ENCODE data around the gene AMOTL1.

The AMOTL1 gene

GRCh38 chr11:94776351-94777321, 8.5 kb downstream of the AMOTL1 start:
- TF ChIP-seq CEBPB (IDR thresholded peaks at IDR 0.05) (no peak), YY1 (IDR thresholded peaks at IDR 0.05; ENCODE audit: low read depth) (no peak), MAX (IDR thresholded peaks at IDR 0.05) (peak; percentile 51; the same call in 1 of the 2 replicates), TEAD4 (IDR thresholded peaks at IDR 0.05) (peak; percentile 44), NFIC (IDR thresholded peaks at IDR 0.05) (peak; percentile 56; the same call in 1 of the 2 replicates), ZBTB7A (IDR thresholded peaks at IDR 0.05; ENCODE audit: low read depth) (no peak), USF1 (IDR thresholded peaks at IDR 0.05) (peak; percentile 60), FOXM1 (IDR thresholded peaks at IDR 0.05; ENCODE audit: borderline replicate concordance, low read depth) (no peak), TCF12 (IDR thresholded peaks at IDR 0.05; ENCODE audit: low read depth) (no peak), CREB1 (IDR thresholded peaks at IDR 0.05; ENCODE audit: low read depth) (no peak), TAF1 (IDR thresholded peaks at IDR 0.05; ENCODE audit: low read depth) (no peak)

- TF ChIP-seq EGR1 (IDR thresholded peaks at IDR 0.05) (no peak), TAF1 (IDR thresholded peaks at IDR 0.05; ENCODE audit: low read depth) (no peak), EP300 (IDR thresholded peaks at IDR 0.05; ENCODE audit: borderline replicate concordance) (no peak)
These were observed 12.3 kb downstream of the AMOTL1 start for GRCh38 chr11:94780432-94780831.

- TF ChIP-seq YY1 (IDR thresholded peaks at IDR 0.05; ENCODE audit: low read depth) (no peak), REST (IDR thresholded peaks at IDR 0.05; ENCODE audit: low read depth) (no peak), FOXM1 (IDR thresholded peaks at IDR 0.05; ENCODE audit: borderline replicate concordance, low read depth) (no peak), CEBPB (IDR thresholded peaks at IDR 0.05) (no peak), USF1 (IDR thresholded peaks at IDR 0.05) (no peak), ZBTB7A (IDR thresholded peaks at IDR 0.05; ENCODE audit: low read depth) (no peak), TEAD4 (IDR thresholded peaks at IDR 0.05) (no peak), EP300 (IDR thresholded peaks at IDR 0.05; ENCODE audit: borderline replicate concordance) (no peak), MAX (IDR thresholded peaks at IDR 0.05) (no peak), CREB1 (IDR thresholded peaks at IDR 0.05; ENCODE audit: low read depth) (no peak), TAF1 (IDR thresholded peaks at IDR 0.05; ENCODE audit: low read depth) (no peak), TCF12 (IDR thresholded peaks at IDR 0.05; ENCODE audit: low read depth) (no peak), RAD21 (IDR thresholded peaks at IDR 0.05; ENCODE audit: low read depth) (no peak), EGR1 (IDR thresholded peaks at IDR 0.05) (no peak), NFIC (IDR thresholded peaks at IDR 0.05) (no peak)
These were observed 13.7 kb downstream of the AMOTL1 start for GRCh38 chr11:94781837-94782236.

GRCh38 chr11:94782446-94782845, 14.3 kb downstream of the AMOTL1 start:
- TF ChIP-seq REST (IDR thresholded peaks at IDR 0.05; ENCODE audit: low read depth) (no peak), RAD21 (IDR thresholded peaks at IDR 0.05; ENCODE audit: low read depth) (no peak), TEAD4 (IDR thresholded peaks at IDR 0.05) (no peak), CEBPB (IDR thresholded peaks at IDR 0.05) (no peak), EGR1 (IDR thresholded peaks at IDR 0.05) (no peak), ZBTB7A (IDR thresholded peaks at IDR 0.05; ENCODE audit: low read depth) (no peak), TAF1 (IDR thresholded peaks at IDR 0.05; ENCODE audit: low read depth) (no peak), NFIC (IDR thresholded peaks at IDR 0.05) (no peak), YY1 (IDR thresholded peaks at IDR 0.05; ENCODE audit: low read depth) (no peak), CREB1 (IDR thresholded peaks at IDR 0.05; ENCODE audit: low read depth) (no peak), USF1 (IDR thresholded peaks at IDR 0.05) (no peak), TCF12 (IDR thresholded peaks at IDR 0.05; ENCODE audit: low read depth) (no peak)

GRCh38 chr11:94784884-94785283, 16.7 kb downstream of the AMOTL1 start:
- TF ChIP-seq ZBTB7A (IDR thresholded peaks at IDR 0.05; ENCODE audit: low read depth) (no peak), REST (IDR thresholded peaks at IDR 0.05; ENCODE audit: low read depth) (no peak), TCF12 (IDR thresholded peaks at IDR 0.05; ENCODE audit: low read depth) (no peak), NFIC (IDR thresholded peaks at IDR 0.05) (no peak), EGR1 (IDR thresholded peaks at IDR 0.05) (no peak), TAF1 (IDR thresholded peaks at IDR 0.05; ENCODE audit: low read depth) (no peak), TEAD4 (IDR thresholded peaks at IDR 0.05) (no peak), RAD21 (IDR thresholded peaks at IDR 0.05; ENCODE audit: low read depth) (no peak), YY1 (IDR thresholded peaks at IDR 0.05; ENCODE audit: low read depth) (no peak)
